ENCODE data around the gene HNRNPUL2.
A peak's percentile ranks its signal among the peaks of the same experiment; 100 is the strongest.

- TF ChIP-seq CTCF (IDR thresholded peaks at IDR 0.05; ENCODE audit: insufficient read depth, low read length) (peak; percentile 78), REST (IDR thresholded peaks at IDR 0.05; ENCODE audit: insufficient replicate concordance, low read depth) (no peak)
Observed at GRCh38 chr11:62680825-62681240, 46.4 kb downstream of the HNRNPUL2 start.
